Ectodermal cell (in vitro differentiated cells): ENCODE measurements around the gene VPS52.
"Not testable (repeated sequence)": the region's sequence is repeated elsewhere in the genome, so short reads cannot be mapped to it uniquely, and the experiment has no call there.

ENCODE experiments used
- H3K27ac ChIP-seq: 2 replicates; pipeline ENCODE4 v1.7.0; 2013; ENCODE audit warnings: mild to moderate bottlenecking, low read depth, low read length; ENCODE audit not compliant: insufficient read depth, poor library complexity, severe bottlenecking
- H3K27me3 ChIP-seq: 2 replicates; pipeline ENCODE4 v1.7.0; 2013; ENCODE audit warnings: mild to moderate bottlenecking, low read length; ENCODE audit not compliant: insufficient read depth, control insufficient read depth, poor library complexity, severe bottlenecking
- H3K36me3 ChIP-seq: one replicate; pipeline ENCODE4 v1.7.0; 2013; ENCODE audit warnings: low read length; ENCODE audit not compliant: control insufficient read depth, insufficient read depth
- H3K4me1 ChIP-seq: one replicate; pipeline ENCODE4 v1.7.0; 2013; ENCODE audit warnings: low read length; ENCODE audit not compliant: control insufficient read depth, insufficient read depth
- H3K4me3 ChIP-seq: 2 replicates; pipeline ENCODE4 v1.7.0; 2013; ENCODE audit warnings: low read depth, low read length, control low read depth; ENCODE audit not compliant: insufficient read depth
- H3K9me3 ChIP-seq: 2 replicates; pipeline ENCODE4 v1.7.0; 2013; ENCODE audit warnings: mild to moderate bottlenecking, low read length, moderate library complexity; ENCODE audit not compliant: control insufficient read depth
- WGBS, 2 experiments: methylation state at CpG; one replicate each; pipeline ENCODE4 v1.1.7; 2013; ENCODE audit warnings: missing lambda C conversion rate in 2 of 2; 5-methylcytosine and 5-hydroxymethylcytosine counted together

VPS52 gene

GRCh38 chr6:33248932-33249731 lies 22.5 kb downstream of the VPS52 start:
- H3K4me1 ChIP-seq, result peaks cover 8% of the 10 kb centered on the region
- H3K4me3 ChIP-seq, result peak overlapping the region; percentile 39
- H3K27me3 ChIP-seq, result peaks cover 27% of the 10 kb centered on the region
- peak overlapping the region; percentile 66 for H3K27ac ChIP-seq
- H3K9me3 ChIP-seq, result no peaks in the 10 kb centered on the region
- 0 to 1% methylated on average over 58 of the region's 58 CpGs for WGBS, 2 experiments
- H3K36me3 ChIP-seq, result no peaks in the 10 kb centered on the region

GRCh38 chr6:33248643-33248931 lies 23.1 kb downstream of the VPS52 start:
- Histone ChIP-seq H3K9me3 (no peaks in the 10 kb centered on the region), H3K36me3 (no peaks in the 10 kb centered on the region), H3K4me1 (peaks cover 8% of the 10 kb centered on the region), H3K4me3 (peak overlapping the region; percentile 39), H3K27me3 (peaks cover 29% of the 10 kb centered on the region), H3K27ac (peak overlapping the region; percentile 66)
- WGBS, 2 experiments, result 8 to 9% methylated on average over 18 of the region's 18 CpGs

GRCh38 chr6:33247977-33248642 lies 23.6 kb downstream of the VPS52 start:
- H3K4me1 ChIP-seq, result peaks cover 8% of the 10 kb centered on the region
- no peak overlapping the region for H3K27ac ChIP-seq
- no peaks in the 10 kb centered on the region for H3K36me3 ChIP-seq
- 7% methylated on average over 28 of the region's 28 CpGs for WGBS, 2 experiments
- peaks cover 33% of the 10 kb centered on the region for H3K27me3 ChIP-seq
- peak overlapping the region; percentile 39 for H3K4me3 ChIP-seq
- H3K9me3 ChIP-seq, result no peaks in the 10 kb centered on the region

GRCh38 chr6:33243476-33243875 lies 28.2 kb downstream of the VPS52 start:
- Histone ChIP-seq H3K27ac (no peak overlapping the region), H3K27me3 (peaks cover 36% of the 10 kb centered on the region), H3K36me3 (no peaks in the 10 kb centered on the region), H3K4me3 (no peak overlapping the region), H3K9me3 (no peaks in the 10 kb centered on the region), H3K4me1 (no peaks in the 10 kb centered on the region)
- WGBS, 2 experiments, result 46 to 81% methylated on average over 1 of the region's 1 CpG

- 91 to 92% methylated on average over 3 of the region's 3 CpGs for WGBS, 2 experiments
- H3K4me1 ChIP-seq, result no peaks in the 10 kb centered on the region
- H3K36me3 ChIP-seq, result no peaks in the 10 kb centered on the region
- no peak overlapping the region for H3K4me3 ChIP-seq
- H3K9me3 ChIP-seq, result no peaks in the 10 kb centered on the region
- no peak overlapping the region for H3K27ac ChIP-seq
- H3K27me3 ChIP-seq, result peaks cover 25% of the 10 kb centered on the region
Observed at GRCh38 chr6:33241968-33242367, 29.7 kb downstream of the VPS52 start.

GRCh38 chr6:33237741-33238140 lies 33.9 kb downstream of the VPS52 start:
- no peak overlapping the region for H3K4me3 ChIP-seq
- H3K36me3 ChIP-seq, result no peaks in the 10 kb centered on the region
- peaks cover 7% of the 10 kb centered on the region for H3K27me3 ChIP-seq
- no peak overlapping the region for H3K27ac ChIP-seq
- H3K9me3 ChIP-seq, result no peaks in the 10 kb centered on the region
- WGBS, 2 experiments, result 92 to 95% methylated on average over 2 of the region's 2 CpGs
- peaks cover 11% of the 10 kb centered on the region for H3K4me1 ChIP-seq

GRCh38 chr6:33236852-33237251 lies 34.8 kb downstream of the VPS52 start:
- WGBS, 2 experiments, result 94% methylated on average over 6 of the region's 6 CpGs
- Histone ChIP-seq H3K27me3 (no peaks in the 10 kb centered on the region), H3K9me3 (no peaks in the 10 kb centered on the region), H3K4me1 (peaks cover 11% of the 10 kb centered on the region), H3K27ac (no peak overlapping the region), H3K4me3 (no peak overlapping the region), H3K36me3 (no peaks in the 10 kb centered on the region)

- Histone ChIP-seq H3K9me3 (no peaks in the 10 kb centered on the region), H3K36me3 (no peaks in the 10 kb centered on the region), H3K4me3 (no peak overlapping the region), H3K4me1 (peaks cover 11% of the 10 kb centered on the region), H3K27me3 (no peaks in the 10 kb centered on the region), H3K27ac (no peak overlapping the region)
Observed at GRCh38 chr6:33236328-33236727, 35.3 kb downstream of the VPS52 start.

- H3K4me3 ChIP-seq, result no peak overlapping the region
Observed at GRCh38 chr6:33235221-33235634, 36.4 kb downstream of the VPS52 start.

GRCh38 chr6:33226503-33227120 lies 45.1 kb downstream of the VPS52 start:
- not testable (repeated sequence) for H3K36me3 ChIP-seq, H3K4me1 ChIP-seq, H3K4me3 ChIP-seq, H3K27ac ChIP-seq, H3K9me3 ChIP-seq, H3K27me3 ChIP-seq
- WGBS, 2 experiments, result 29 to 37% methylated on average over 10 to 14 of the region's 14 CpGs

More at GRCh38 chr6:33235221-33235634, 36.4 kb downstream of the VPS52 start:
- H3K36me3 ChIP-seq, result no peaks in the 10 kb centered on the region
- no peaks in the 10 kb centered on the region for H3K27me3 ChIP-seq
- 19 to 25% methylated on average over 6 of the region's 6 CpGs for WGBS, 2 experiments
- no peak overlapping the region for H3K27ac ChIP-seq
- peaks cover 11% of the 10 kb centered on the region for H3K4me1 ChIP-seq
- H3K9me3 ChIP-seq, result no peaks in the 10 kb centered on the region
